ENCODE data around the gene DHRSX. TPM values are rescaled to one million over a fixed set of nuclear protein-coding genes. Genes with fewer than 3 reads are reported as not detected.

The DHRSX gene
- total and polyA plus RNA-seq, 2 of the 8 experiments (the other 6 are each of a cell fraction or from before 2014, with no cell fraction given): 35.1 to 43.4 TPM

GRCh38 chrX:2546496-2546895, 45.7 kb upstream of the DHRSX start:
- no peaks in the 10 kb centered on the region for H3K23me2 ChIP-seq (ENCODE audit: low read depth, low read length)
- no peak overlapping the region for H3K4me2 ChIP-seq (ENCODE audit: insufficient read depth in 1 of 2, low read depth in 2 of 2, low read length in 2 of 2)
- H2BK20ac ChIP-seq (ENCODE audit: low read length): peak overlapping the region; percentile 57; the same call in 1 of the 2 replicates
- H4K5ac ChIP-seq (ENCODE audit: insufficient read length, low read depth, low read length): no peak overlapping the region
- no peak overlapping the region for H3K9ac ChIP-seq (replicated peaks in 1 of 4; ENCODE audit: extremely low read depth in 1 of 4, low read depth in 3 of 4, low read length in 3 of 4)
- no peak overlapping the region for H3K18ac ChIP-seq (ENCODE audit: extremely low read depth, low read length)
- WGBS, 2 experiments (ENCODE audit: extremely low coverage in 1 of 2, insufficient coverage in 1 of 2, insufficient read length in 1 of 2, insufficient replicate concordance in 2 of 2, low coverage in 1 of 2, low lambda C conversion rate in 2 of 2, missing lambda C conversion rate in 1 of 2): 100% methylated on average over 1 of the region's 1 CpG; no CpG with 5 or more reads in 1 of the 2 experiments
- H2BK120ac ChIP-seq (replicated peaks; ENCODE audit: low read depth, low read length): no peak overlapping the region
- no peaks in the 10 kb centered on the region for H4K20me1 ChIP-seq (replicated peaks in 1 of 2; ENCODE audit: control insufficient read depth in 1 of 2, insufficient read depth in 2 of 2, low read length in 2 of 2)
- H3K56ac ChIP-seq (replicated peaks; ENCODE audit: insufficient read length, low read depth, low read length): no peak overlapping the region
- H3K79me1 ChIP-seq (ENCODE audit: low read depth, low read length): no peaks in the 10 kb centered on the region
- H2BK15ac ChIP-seq (ENCODE audit: low read length): no peak overlapping the region
- TF ChIP-seq SAP30 (IDR thresholded peaks at IDR 0.05; ENCODE audit: insufficient read depth, insufficient replicate concordance, low read length) (no peak), RBBP5 (IDR thresholded peaks at IDR 0.05; ENCODE audit: borderline replicate concordance, low read depth, low read length) (no peak), SP4 (IDR thresholded peaks at IDR 0.05; ENCODE audit: low read length) (no peak), MAX (IDR thresholded peaks at IDR 0.05) (no peak)
- H2BK12ac ChIP-seq (ENCODE audit: low read depth, low read length): no peak overlapping the region
- FAIRE-seq (no peak), DNase-seq (ENCODE audit: low read depth in 1 of 2, low spot score in 2 of 2) (no peak)
- H2AK5ac ChIP-seq (ENCODE audit: low read depth, low read length): no peak overlapping the region
- ChIA-PET CTCF (ENCODE audit: partially characterized antibody) (no interaction called here), POLR2A (ENCODE audit: partially characterized antibody) (no interaction called here)
- H2BK5ac ChIP-seq (ENCODE audit: low read depth, low read length): no peak overlapping the region
- no peak overlapping the region for H2AFZ ChIP-seq (ENCODE audit: low read length)
- H3K4me1 ChIP-seq (replicated peaks in 1 of 4; ENCODE audit: control insufficient read depth in 3 of 4, insufficient read depth in 4 of 4, low read length in 3 of 4): peaks cover 5 to 19% (median 14%) of the 10 kb centered on the region in 4 experiments; a peak in 6 of 7 replicates
- H3K4ac ChIP-seq (replicated peaks; ENCODE audit: insufficient read length, low read depth, low read length): no peak overlapping the region
- no peaks in the 10 kb centered on the region for H3K79me2 ChIP-seq (ENCODE audit: control insufficient read depth in 1 of 2, insufficient read depth in 2 of 2, low read length in 2 of 2)
- H3K9me3 ChIP-seq (ENCODE audit: insufficient read depth in 2 of 2, low read depth in 1 of 2, low read length in 1 of 2): peaks cover 13 to 16% of the 10 kb centered on the region in 2 experiments
- no peak overlapping the region for H3K27ac ChIP-seq (ENCODE audit: low read depth, low read length)
- peak overlapping the region; percentile 44 for H4K91ac ChIP-seq (replicated peaks; ENCODE audit: insufficient read length, low read length)
- H3K14ac ChIP-seq (ENCODE audit: insufficient read length): no peak overlapping the region
- H4K8ac ChIP-seq (ENCODE audit: extremely low read depth, insufficient read depth, low read length): no peak overlapping the region
- 0 out of 8 replicates have a peak, but pooled peaks cover 0 to 4% (median 0%) of the 10 kb centered on the region in 4 experiments for H3K36me3 ChIP-seq (ENCODE audit: control insufficient read depth in 2 of 4, insufficient read depth in 4 of 4, low read length in 3 of 4)
- H3K27me3 ChIP-seq (replicated peaks in 1 of 4; ENCODE audit: control insufficient read depth in 3 of 4, extremely low read depth in 1 of 4, insufficient read depth in 3 of 4, low read length in 3 of 4): no peaks in the 10 kb centered on the region
- H3K23ac ChIP-seq (ENCODE audit: insufficient read length): no peak overlapping the region
- no peak overlapping the region for H3K4me3 ChIP-seq (ENCODE audit: extremely low read depth in 1 of 4, insufficient read depth in 2 of 4, low read depth in 3 of 4, low read length in 4 of 4)
